H1 (cell line): ENCODE measurements around the gene NELL1. TPM values are rescaled to one million over a fixed set of nuclear protein-coding genes. Genes with fewer than 3 reads are reported as not detected.

Experiments
- BCL11A ChIP-seq, 2 experiments: IDR thresholded peaks; one replicate each; pipeline ENCODE4 v1.6.1; 2011; ENCODE audit warnings: low read depth in 2 of 2, low read length in 2 of 2, mild to moderate bottlenecking in 2 of 2
- GABPA ChIP-seq: IDR thresholded peaks from 2 replicates; pipeline ENCODE4 v1.6.1; 2011; ENCODE audit warnings: mild to moderate bottlenecking, low read length, moderate library complexity, borderline replicate concordance; ENCODE audit not compliant: insufficient read depth
- JUN ChIP-seq: IDR thresholded peaks from 2 replicates; pipeline ENCODE4 v1.6.1; 2011; ENCODE audit warnings: low read depth, mild to moderate bottlenecking, improper control_type of control experiment, low read length
- RNF2 ChIP-seq: fragments of 200-900, 300-1000 bp; sonication (generic); IDR thresholded peaks from 2 replicates; pipeline ENCODE4 v1.7.1; 2016; ENCODE audit warnings: borderline replicate concordance, low read depth, mild to moderate bottlenecking, antibody characterized with exemption, low read length; ENCODE audit not compliant: poor library complexity, severe bottlenecking; ENCODE audit errors: missing control alignments
- RXRA ChIP-seq: IDR thresholded peaks from 2 replicates; pipeline ENCODE4 v1.6.1; 2011; ENCODE audit warnings: low read depth, mild to moderate bottlenecking, low read length, moderate library complexity; ENCODE audit not compliant: insufficient read depth
- SIX5 ChIP-seq: IDR thresholded peaks from 2 replicates; pipeline ENCODE4 v1.6.1; 2011; ENCODE audit warnings: mild to moderate bottlenecking, low read depth, low read length
- SUZ12 ChIP-seq: fragments of 200-600 bp; sonication (generic); IDR thresholded peaks from 2 replicates; pipeline ENCODE4 v1.6.1; 2012; ENCODE audit warnings: mild to moderate bottlenecking, inconsistent platforms, low read length, moderate library complexity, mixed read lengths
- TBP ChIP-seq: IDR thresholded peaks from 2 replicates; pipeline ENCODE4 v1.6.1; 2011; ENCODE audit warnings: low read depth, low read length, improper control_type of control experiment
- polyA plus RNA-seq, 7 experiments: library from polyadenylated mRNA; depleted of rRNA in 3 of 7; stranded (reverse) in 5 of 7; unstranded in 2 of 7; fragments of >200 nt in 5 of 7; fragments of 200-250 nt in 2 of 7; gene quantifications; 1 replicate in 5 of 7; 2 replicates in 1 of 7; 4 replicates in 1 of 7; pipeline versions ENCODE4 v1.2.1 to v1.2.3, GENCODE V29; 2011 to 2013; ENCODE audit warnings: missing spikeins in 2 of 7, mixed read lengths in 2 of 7
- total RNA-seq: library from RNA; stranded (reverse); fragmentation: NEBNext Ultra II Directional; extraction: Animal tissue kit (Norgen Biotek cat#: 25700); gene quantifications from 2 replicates; pipeline ENCODE4 v1.2.1, GENCODE V29; 2021
- TF ChIP-seq, protein P1 (sequence below): fragments of 300-600 bp; sonication (generic); IDR thresholded peaks from 2 replicates; pipeline ENCODE4 v1.7.1; 2012; ENCODE audit warnings: low read length, moderate library complexity, mild to moderate bottlenecking, inconsistent platforms; ENCODE audit not compliant: insufficient replicate concordance

The NELL1 gene
- total and polyA plus RNA-seq, 2 of the 8 experiments (the other 6 are each of a cell fraction or from before 2014, with no cell fraction given) = 0.21 TPM; not detected in 1

GRCh38 chr11:20854215-20854955 is 185.0 kb downstream of the NELL1 start (continued):
- TF ChIP-seq, protein P1, sequence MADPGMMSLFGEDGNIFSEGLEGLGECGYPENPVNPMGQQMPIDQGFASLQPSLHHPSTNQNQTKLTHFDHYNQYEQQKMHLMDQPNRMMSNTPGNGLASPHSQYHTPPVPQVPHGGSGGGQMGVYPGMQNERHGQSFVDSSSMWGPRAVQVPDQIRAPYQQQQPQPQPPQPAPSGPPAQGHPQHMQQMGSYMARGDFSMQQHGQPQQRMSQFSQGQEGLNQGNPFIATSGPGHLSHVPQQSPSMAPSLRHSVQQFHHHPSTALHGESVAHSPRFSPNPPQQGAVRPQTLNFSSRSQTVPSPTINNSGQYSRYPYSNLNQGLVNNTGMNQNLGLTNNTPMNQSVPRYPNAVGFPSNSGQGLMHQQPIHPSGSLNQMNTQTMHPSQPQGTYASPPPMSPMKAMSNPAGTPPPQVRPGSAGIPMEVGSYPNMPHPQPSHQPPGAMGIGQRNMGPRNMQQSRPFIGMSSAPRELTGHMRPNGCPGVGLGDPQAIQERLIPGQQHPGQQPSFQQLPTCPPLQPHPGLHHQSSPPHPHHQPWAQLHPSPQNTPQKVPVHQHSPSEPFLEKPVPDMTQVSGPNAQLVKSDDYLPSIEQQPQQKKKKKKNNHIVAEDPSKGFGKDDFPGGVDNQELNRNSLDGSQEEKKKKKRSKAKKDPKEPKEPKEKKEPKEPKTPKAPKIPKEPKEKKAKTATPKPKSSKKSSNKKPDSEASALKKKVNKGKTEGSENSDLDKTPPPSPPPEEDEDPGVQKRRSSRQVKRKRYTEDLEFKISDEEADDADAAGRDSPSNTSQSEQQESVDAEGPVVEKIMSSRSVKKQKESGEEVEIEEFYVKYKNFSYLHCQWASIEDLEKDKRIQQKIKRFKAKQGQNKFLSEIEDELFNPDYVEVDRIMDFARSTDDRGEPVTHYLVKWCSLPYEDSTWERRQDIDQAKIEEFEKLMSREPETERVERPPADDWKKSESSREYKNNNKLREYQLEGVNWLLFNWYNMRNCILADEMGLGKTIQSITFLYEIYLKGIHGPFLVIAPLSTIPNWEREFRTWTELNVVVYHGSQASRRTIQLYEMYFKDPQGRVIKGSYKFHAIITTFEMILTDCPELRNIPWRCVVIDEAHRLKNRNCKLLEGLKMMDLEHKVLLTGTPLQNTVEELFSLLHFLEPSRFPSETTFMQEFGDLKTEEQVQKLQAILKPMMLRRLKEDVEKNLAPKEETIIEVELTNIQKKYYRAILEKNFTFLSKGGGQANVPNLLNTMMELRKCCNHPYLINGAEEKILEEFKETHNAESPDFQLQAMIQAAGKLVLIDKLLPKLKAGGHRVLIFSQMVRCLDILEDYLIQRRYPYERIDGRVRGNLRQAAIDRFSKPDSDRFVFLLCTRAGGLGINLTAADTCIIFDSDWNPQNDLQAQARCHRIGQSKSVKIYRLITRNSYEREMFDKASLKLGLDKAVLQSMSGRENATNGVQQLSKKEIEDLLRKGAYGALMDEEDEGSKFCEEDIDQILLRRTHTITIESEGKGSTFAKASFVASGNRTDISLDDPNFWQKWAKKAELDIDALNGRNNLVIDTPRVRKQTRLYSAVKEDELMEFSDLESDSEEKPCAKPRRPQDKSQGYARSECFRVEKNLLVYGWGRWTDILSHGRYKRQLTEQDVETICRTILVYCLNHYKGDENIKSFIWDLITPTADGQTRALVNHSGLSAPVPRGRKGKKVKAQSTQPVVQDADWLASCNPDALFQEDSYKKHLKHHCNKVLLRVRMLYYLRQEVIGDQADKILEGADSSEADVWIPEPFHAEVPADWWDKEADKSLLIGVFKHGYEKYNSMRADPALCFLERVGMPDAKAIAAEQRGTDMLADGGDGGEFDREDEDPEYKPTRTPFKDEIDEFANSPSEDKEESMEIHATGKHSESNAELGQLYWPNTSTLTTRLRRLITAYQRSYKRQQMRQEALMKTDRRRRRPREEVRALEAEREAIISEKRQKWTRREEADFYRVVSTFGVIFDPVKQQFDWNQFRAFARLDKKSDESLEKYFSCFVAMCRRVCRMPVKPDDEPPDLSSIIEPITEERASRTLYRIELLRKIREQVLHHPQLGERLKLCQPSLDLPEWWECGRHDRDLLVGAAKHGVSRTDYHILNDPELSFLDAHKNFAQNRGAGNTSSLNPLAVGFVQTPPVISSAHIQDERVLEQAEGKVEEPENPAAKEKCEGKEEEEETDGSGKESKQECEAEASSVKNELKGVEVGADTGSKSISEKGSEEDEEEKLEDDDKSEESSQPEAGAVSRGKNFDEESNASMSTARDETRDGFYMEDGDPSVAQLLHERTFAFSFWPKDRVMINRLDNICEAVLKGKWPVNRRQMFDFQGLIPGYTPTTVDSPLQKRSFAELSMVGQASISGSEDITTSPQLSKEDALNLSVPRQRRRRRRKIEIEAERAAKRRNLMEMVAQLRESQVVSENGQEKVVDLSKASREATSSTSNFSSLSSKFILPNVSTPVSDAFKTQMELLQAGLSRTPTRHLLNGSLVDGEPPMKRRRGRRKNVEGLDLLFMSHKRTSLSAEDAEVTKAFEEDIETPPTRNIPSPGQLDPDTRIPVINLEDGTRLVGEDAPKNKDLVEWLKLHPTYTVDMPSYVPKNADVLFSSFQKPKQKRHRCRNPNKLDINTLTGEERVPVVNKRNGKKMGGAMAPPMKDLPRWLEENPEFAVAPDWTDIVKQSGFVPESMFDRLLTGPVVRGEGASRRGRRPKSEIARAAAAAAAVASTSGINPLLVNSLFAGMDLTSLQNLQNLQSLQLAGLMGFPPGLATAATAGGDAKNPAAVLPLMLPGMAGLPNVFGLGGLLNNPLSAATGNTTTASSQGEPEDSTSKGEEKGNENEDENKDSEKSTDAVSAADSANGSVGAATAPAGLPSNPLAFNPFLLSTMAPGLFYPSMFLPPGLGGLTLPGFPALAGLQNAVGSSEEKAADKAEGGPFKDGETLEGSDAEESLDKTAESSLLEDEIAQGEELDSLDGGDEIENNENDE = no peak
- TF ChIP-seq SUZ12 (no peak), TBP (no peak), GABPA (no peak), RNF2 (no peak), JUN (no peak), SIX5 (no peak), RXRA (no peak), BCL11A (IDR thresholded peaks at IDR 0.05; ENCODE audit: low read depth in 2 of 2, low read length in 2 of 2) (no peak)
- TF ChIP-seq, all 59 proteins: peak for 0
